AG08396 (cell line): ENCODE results near the gene ABI2.

Experiments
- DNase-seq: peaks from one replicate; pipeline ENCODE4 v3.0.0; 2012; ENCODE audit warnings: low spot score, mixed read lengths

The ABI2 gene

GRCh38 chr2:203476881-203477280 is 148.7 kb downstream of the ABI2 start:
- no peak for DNase-seq

- DNase-seq: no peak
Measured at GRCh38 chr2:203480623-203481022, 152.4 kb downstream of the ABI2 start.

- DNase-seq: no peak
Measured at GRCh38 chr2:203484266-203485112, 156.3 kb downstream of the ABI2 start.

GRCh38 chr2:203489531-203489930 is 161.3 kb downstream of the ABI2 start:
- no peak for DNase-seq

GRCh38 chr2:203490391-203490790 is 162.2 kb downstream of the ABI2 start:
- DNase-seq: no peak

GRCh38 chr2:203492965-203493364 is 164.8 kb downstream of the ABI2 start:
- DNase-seq: no peak
